Small intestine (tissue), 7 donors: Measurements from ENCODE around the gene OR2W3. TPM values are rescaled to one million over a fixed set of nuclear protein-coding genes. Genes with fewer than 3 reads are reported as not detected.

Experiments
- DNase-seq, 2 donors: peaks; one replicate each; pipeline versions ENCODE4 v3.0.0 to v3.0.0-alpha.2; 2013
- FAIRE-seq: peaks from 2 replicates; lab custom pipeline; 2012; peaks lifted over from hg19 to GRCh38; lab: Jason Lieb, UNC
- H3K27ac ChIP-seq, 3 donors: one replicate each; pipeline ENCODE4 v1.5.1; 2013; ENCODE audit warnings: low read length in 2 of 3, mild to moderate bottlenecking in 2 of 3, control low read depth in 1 of 3, inconsistent platforms in 1 of 3, low read depth in 1 of 3, moderate library complexity in 1 of 3
- H3K27me3 ChIP-seq, 3 donors: one replicate each; pipeline ENCODE4 v1.6.1; 2013; ENCODE audit warnings: low read length in 3 of 3, inconsistent platforms in 1 of 3; ENCODE audit not compliant: control insufficient read depth in 3 of 3, insufficient read depth in 3 of 3
- H3K36me3 ChIP-seq, 3 donors: one replicate each; pipeline ENCODE4 v1.6.1; 2013; ENCODE audit warnings: low read length in 3 of 3, inconsistent platforms in 1 of 3, low read depth in 1 of 3, mild to moderate bottlenecking in 1 of 3, moderate library complexity in 1 of 3; ENCODE audit not compliant: control insufficient read depth in 3 of 3, insufficient read depth in 2 of 3
- H3K4me1 ChIP-seq, 3 donors: one replicate each; pipeline ENCODE4 v1.6.1; 2013; ENCODE audit warnings: low read length in 2 of 3, inconsistent platforms in 1 of 3, low read depth in 1 of 3, mild to moderate bottlenecking in 1 of 3, moderate library complexity in 1 of 3; ENCODE audit not compliant: control insufficient read depth in 3 of 3, insufficient read depth in 2 of 3
- H3K4me3 ChIP-seq, 3 donors: one replicate each; pipeline ENCODE4 v1.5.1; 2013; ENCODE audit warnings: low read length in 3 of 3, control low read depth in 1 of 3, inconsistent platforms in 1 of 3, low read depth in 1 of 3, mild to moderate bottlenecking in 1 of 3, moderate library complexity in 1 of 3
- H3K9me3 ChIP-seq, 2 donors: one replicate each; pipeline ENCODE4 v1.6.1; 2013; ENCODE audit warnings: low read depth in 1 of 2, low read length in 1 of 2; ENCODE audit not compliant: control insufficient read depth in 2 of 2, insufficient read depth in 1 of 2
- WGBS, 3 donors: extraction: QIAGEN DNeasy Blood & Tissue Kit; methylation state at CpG; one replicate each; pipeline ENCODE4 v1.1.7; 2013; 5-methylcytosine and 5-hydroxymethylcytosine counted together
- polyA plus RNA-seq, 4 donors: library from polyadenylated mRNA; stranded (reverse) in 3 of 4; unstranded in 1 of 4; fragments of 200-250 nt in 3 of 4; fragments of 120-200 nt in 1 of 4; gene quantifications; one replicate each; pipeline versions ENCODE4 v1.2.1 to v1.2.3, GENCODE V29; 2013
- donor health status: healthy with polysubstance abuse.
- donor health status: control.
- donor health status: control.
- donor health status: Bipolar disorder and iron deficiency.
- donor health status: healthy.

OR2W3 gene
- polyA plus RNA-seq, 4 donors, result 0.09 to 0.76 TPM; not detected in 2

GRCh38 chr1:247862756-247863155 lies 32.6 kb upstream of the OR2W3 start:
- Histone ChIP-seq H3K4me3 (no peak overlapping the region), H3K27ac (no peak overlapping the region), H3K9me3 (no peaks in the 10 kb centered on the region), H3K36me3 (no peaks in the 10 kb centered on the region), H3K4me1 (no peaks in the 10 kb centered on the region), H3K27me3 (peaks cover 0 to 9% (median 0%) of the 10 kb centered on the region in 3 donors)
- FAIRE-seq (no peak), DNase-seq (no peak)
- WGBS, 3 donors, result 53 to 73% (median 68%) methylated on average over 4 of the region's 4 CpGs

DNA sequence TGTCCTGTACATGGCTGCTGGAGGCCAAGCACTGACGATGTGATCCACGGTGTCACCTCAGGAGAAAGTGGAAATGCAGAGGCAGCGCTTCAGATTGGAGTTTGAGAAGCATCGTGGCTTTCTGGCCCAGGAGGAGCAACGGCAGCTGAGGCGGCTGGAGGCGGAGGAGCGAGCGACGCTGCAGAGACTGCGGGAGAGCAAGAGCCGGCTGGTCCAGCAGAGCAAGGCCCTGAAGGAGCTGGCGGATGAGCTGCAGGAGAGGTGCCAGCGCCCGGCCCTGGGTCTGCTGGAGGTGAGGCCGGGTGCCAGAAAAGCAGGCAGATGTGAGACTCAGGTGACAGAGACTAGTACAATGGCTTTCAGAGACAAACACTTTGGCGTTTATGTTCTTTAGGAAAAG lies 30.7 kb upstream of the OR2W3 start:
- Histone ChIP-seq H3K27me3 (no peaks in the 10 kb centered on the region), H3K36me3 (no peaks in the 10 kb centered on the region), H3K9me3 (peaks cover 0 to 5% of the 10 kb centered on the region in 2 donors), H3K4me1 (no peaks in the 10 kb centered on the region), H3K27ac (no peak overlapping the region), H3K4me3 (no peak overlapping the region)
- FAIRE-seq (no peak), DNase-seq (no peak)
- 87 to 90% (median 89%) methylated on average over 17 of the region's 17 CpGs for WGBS, 3 donors

DNA sequence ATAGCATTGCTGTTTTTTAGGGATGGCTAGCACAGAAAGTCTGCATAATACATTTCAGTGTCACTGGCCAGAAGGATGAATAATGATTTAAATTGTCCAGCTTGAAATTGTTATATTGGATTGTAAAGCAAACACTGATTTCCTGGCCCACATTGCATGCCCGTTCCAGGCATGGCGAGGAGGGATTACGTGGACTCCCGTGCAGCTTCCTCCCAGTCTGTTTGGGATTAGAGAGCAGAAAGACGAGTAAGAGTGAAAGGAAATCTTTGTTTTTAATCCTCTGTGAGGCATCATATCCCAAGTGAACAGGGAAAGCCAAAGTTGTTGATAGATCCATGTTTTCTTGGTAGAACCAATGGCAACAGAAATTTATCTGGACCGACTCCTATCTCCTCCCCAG lies 30.0 kb upstream of the OR2W3 start:
- DNase-seq, result no peak
- Histone ChIP-seq H3K4me1 (no peaks in the 10 kb centered on the region), H3K27me3 (no peaks in the 10 kb centered on the region), H3K9me3 (peaks cover 0 to 9% of the 10 kb centered on the region in 2 donors), H3K36me3 (no peaks in the 10 kb centered on the region), H3K4me3 (no peak overlapping the region), H3K27ac (no peak overlapping the region)
- FAIRE-seq, result no peak
- 73 to 81% (median 80%) methylated on average over 6 of the region's 6 CpGs for WGBS, 3 donors

DNA sequence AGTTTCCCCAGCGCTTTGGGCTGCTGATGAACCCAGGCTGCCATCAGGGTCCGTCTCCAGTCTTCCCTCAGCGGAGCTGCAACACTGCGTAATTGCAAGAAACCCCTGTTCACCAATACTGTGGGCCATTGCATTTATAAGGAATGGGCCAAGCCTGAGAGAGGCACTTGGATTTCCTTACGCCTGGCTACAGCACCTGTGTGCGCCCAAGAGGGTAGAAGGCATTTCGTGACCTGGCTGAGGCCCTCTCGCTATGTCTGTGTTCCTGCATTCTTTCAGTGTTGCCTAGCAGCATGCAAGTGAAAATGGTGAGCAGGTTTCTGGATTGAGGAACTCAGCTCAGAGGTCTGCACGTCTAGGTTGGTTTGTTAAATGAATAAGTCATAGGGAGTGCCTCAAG lies 12.0 kb upstream of the OR2W3 start:
- DNase-seq (no peak), FAIRE-seq (no peak)
- no peaks in the 10 kb centered on the region for H3K27me3 ChIP-seq
- WGBS, 3 donors, result 84 to 85% (median 85%) methylated on average over 9 of the region's 9 CpGs
- H3K36me3 ChIP-seq, result no peaks in the 10 kb centered on the region
- no peak overlapping the region for H3K27ac ChIP-seq
- no peak overlapping the region for H3K4me3 ChIP-seq
- no peaks in the 10 kb centered on the region for H3K4me1 ChIP-seq
- peaks cover 1 to 19% of the 10 kb centered on the region in 2 donors for H3K9me3 ChIP-seq

DNA sequence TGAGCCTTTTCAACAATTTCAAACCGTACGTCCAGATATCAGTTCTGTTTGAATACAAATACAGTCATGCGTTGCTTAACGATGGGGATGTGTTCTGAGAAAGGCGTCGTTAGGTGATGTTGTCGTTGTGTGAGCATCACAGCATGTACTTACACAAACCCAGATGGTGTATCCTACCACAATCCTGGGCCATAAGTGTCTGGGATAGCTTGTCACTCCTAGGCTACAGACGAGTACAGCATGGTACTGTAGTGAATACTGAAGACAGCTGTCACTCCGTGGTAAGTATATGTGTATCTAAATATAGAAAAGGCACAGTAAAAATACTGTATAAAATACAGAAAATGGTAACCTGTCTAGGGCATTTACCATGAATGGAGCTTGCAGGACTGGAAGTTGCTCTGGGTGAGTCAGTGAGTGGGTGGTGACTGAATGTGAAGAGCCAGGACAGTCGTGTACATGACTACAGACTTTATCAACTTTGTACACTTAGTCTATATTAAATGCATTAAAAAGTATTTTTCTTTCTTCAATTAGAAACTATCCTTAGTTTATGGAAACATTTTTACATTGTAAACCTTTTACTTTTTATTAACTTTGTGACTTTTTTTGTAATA lies 10.5 kb upstream of the OR2W3 start:
- Histone ChIP-seq H3K36me3 (no peaks in the 10 kb centered on the region), H3K4me3 (no peak overlapping the region), H3K4me1 (no peaks in the 10 kb centered on the region), H3K27ac (no peak overlapping the region), H3K27me3 (no peaks in the 10 kb centered on the region), H3K9me3 (peaks cover 1 to 12% of the 10 kb centered on the region in 2 donors)
- DNase-seq, result no peak
- 89% methylated on average over 10 of the region's 10 CpGs for WGBS, 3 donors
- no peak for FAIRE-seq

DNA sequence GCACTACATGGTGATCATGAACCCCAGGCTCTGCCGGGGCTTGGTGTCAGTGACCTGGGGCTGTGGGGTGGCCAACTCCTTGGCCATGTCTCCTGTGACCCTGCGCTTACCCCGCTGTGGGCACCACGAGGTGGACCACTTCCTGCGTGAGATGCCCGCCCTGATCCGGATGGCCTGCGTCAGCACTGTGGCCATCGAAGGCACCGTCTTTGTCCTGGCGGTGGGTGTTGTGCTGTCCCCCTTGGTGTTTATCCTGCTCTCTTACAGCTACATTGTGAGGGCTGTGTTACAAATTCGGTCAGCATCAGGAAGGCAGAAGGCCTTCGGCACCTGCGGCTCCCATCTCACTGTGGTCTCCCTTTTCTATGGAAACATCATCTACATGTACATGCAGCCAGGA lies 589 bp downstream of the OR2W3 start:
- no peak for FAIRE-seq

GRCh38 chr1:247904122-247904521 lies 8.7 kb downstream of the OR2W3 start:
- Histone ChIP-seq H3K27ac (no peak overlapping the region), H3K9me3 (peaks cover 0 to 24% of the 10 kb centered on the region in 2 donors)
- FAIRE-seq, result no peak

More for the DNA sequence above, 589 bp downstream of the OR2W3 start:
- Histone ChIP-seq H3K27me3 (no peaks in the 10 kb centered on the region), H3K27ac (no peak overlapping the region), H3K9me3 (peaks cover 0 to 18% of the 10 kb centered on the region in 2 donors), H3K36me3 (no peaks in the 10 kb centered on the region), H3K4me1 (no peaks in the 10 kb centered on the region), H3K4me3 (no peak overlapping the region)
- DNase-seq, result no peak
- 87 to 94% (median 88%) methylated on average over 14 of the region's 14 CpGs for whole genome bisulfite sequencing, 3 donors

DNA sequence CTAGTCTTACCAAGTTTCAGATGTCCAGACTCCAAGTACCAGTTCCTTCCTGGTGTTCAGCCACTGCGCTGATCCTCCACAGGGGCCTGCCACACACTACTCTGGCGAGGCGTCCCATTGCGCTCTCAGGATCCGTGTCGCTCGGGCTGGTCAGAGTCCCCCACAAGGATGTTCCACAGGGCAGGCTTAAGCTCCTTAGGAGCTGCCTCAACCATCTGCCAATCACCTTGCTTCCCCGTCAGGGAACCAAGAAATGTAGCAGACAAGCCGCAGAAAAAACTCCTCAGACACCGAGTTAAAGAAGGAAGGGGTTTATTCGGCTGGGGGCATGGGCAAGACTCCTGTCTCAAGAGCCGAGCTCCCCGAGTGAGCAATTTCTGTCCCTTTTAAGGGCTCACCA lies 9.8 kb downstream of the OR2W3 start:
- no peak overlapping the region for H3K4me3 ChIP-seq
- H3K4me1 ChIP-seq, result no peaks in the 10 kb centered on the region
- FAIRE-seq, result no peak
- 86 to 92% (median 91%) methylated on average over 13 of the region's 13 CpGs for WGBS, 3 donors
- no peak overlapping the region for H3K27ac ChIP-seq
- DNase-seq, result no peak
- H3K9me3 ChIP-seq, result peaks cover 0 to 24% of the 10 kb centered on the region in 2 donors
- no peaks in the 10 kb centered on the region for H3K27me3 ChIP-seq
- H3K36me3 ChIP-seq, result no peaks in the 10 kb centered on the region

More at GRCh38 chr1:247904122-247904521, 8.7 kb downstream of the OR2W3 start:
- no peaks in the 10 kb centered on the region for H3K27me3 ChIP-seq
- no peaks in the 10 kb centered on the region for H3K36me3 ChIP-seq
- no peak for DNase-seq
- WGBS, 3 donors, result 72 to 84% (median 79%) methylated on average over 6 of the region's 6 CpGs
- no peak overlapping the region for H3K4me3 ChIP-seq
- H3K4me1 ChIP-seq, result no peaks in the 10 kb centered on the region
